Thoracic aorta (tissue), 2 donors: ENCODE results near the gene CUX1. TPM values are rescaled to one million over a fixed set of nuclear protein-coding genes. Genes with fewer than 3 reads are reported as not detected.
"Not testable (repeated sequence)": the region's sequence is repeated elsewhere in the genome, so short reads cannot be mapped to it uniquely, and the experiment has no call there.

ENCODE experiments used
- ATAC-seq: fragments of 150-250 bp; one replicate; pipeline ENCODE4 v1.8.0; 2017; ENCODE audit warnings: low read depth; ENCODE audit not compliant: insufficient number of reproducible peaks, low FRiP score
- DNase-seq: peaks from one replicate; pipeline ENCODE4 v3.0.0-alpha.2; 2020; ENCODE audit warnings: low spot score
- H3K27ac ChIP-seq, 2 donors: fragments of 200-600 bp; sonication (generic); 1 replicate in 1 of 2; 2 replicates in 1 of 2; pipeline ENCODE4 v1.5.1; 2016; ENCODE audit warnings: mild to moderate bottlenecking in 2 of 2, moderate library complexity in 2 of 2
- H3K27me3 ChIP-seq: fragments of 200-600 bp; sonication (generic); replicated peaks from 2 replicates; pipeline ENCODE4 v1.6.0; 2016; ENCODE audit warnings: mild to moderate bottlenecking; ENCODE audit not compliant: insufficient read depth
- H3K36me3 ChIP-seq: fragments of 200-600 bp; sonication (generic); one replicate; pipeline ENCODE4 v1.5.1; 2016
- H3K4me1 ChIP-seq, 2 donors: fragments of 200-600 bp; sonication (generic); 1 replicate in 1 of 2; 2 replicates in 1 of 2; pipeline versions ENCODE4 v1.5.1 to v1.6.0; 2016; ENCODE audit warnings: low read depth in 2 of 2, mild to moderate bottlenecking in 1 of 2; ENCODE audit not compliant: control insufficient read depth in 1 of 2
- H3K4me3 ChIP-seq: fragments of 200-600 bp; sonication (generic); 2 replicates; pipeline ENCODE4 v1.5.1; 2016; ENCODE audit warnings: mild to moderate bottlenecking
- H3K9me3 ChIP-seq: fragments of 200-600 bp; sonication (generic); 2 replicates; pipeline ENCODE4 v1.5.1; 2016
- CTCF ChIP-seq: fragments of 200-600 bp; sonication (generic); IDR thresholded peaks from one replicate; pipeline ENCODE4 v1.5.1; 2019; ENCODE audit warnings: antibody characterized with exemption
- total RNA-seq, 2 donors: library from RNA; depleted of rRNA; stranded (reverse); fragments of >200 nt; gene quantifications; one replicate each; pipeline versions ENCODE4 v1.1.0 to v1.2.3, GENCODE V29; 2016

Gene CUX1
- total RNA-seq, 2 donors from 2014 or later: 85.0 to 179 TPM

- Histone ChIP-seq H3K4me1 (peaks cover 16 to 23% of the 10 kb centered on the region in 2 donors), H3K27ac (no peak overlapping the region), H3K9me3 (no peaks in the 10 kb centered on the region), H3K36me3 (no peaks in the 10 kb centered on the region), H3K4me3 (no peak overlapping the region), H3K27me3 (no peaks in the 10 kb centered on the region)
- no peak for TF ChIP-seq CTCF
- DNase-seq (no peak), ATAC-seq (no peak)
Measured at GRCh38 chr7:101829374-101829773, 11.9 kb downstream of the CUX1 start.

DNA sequence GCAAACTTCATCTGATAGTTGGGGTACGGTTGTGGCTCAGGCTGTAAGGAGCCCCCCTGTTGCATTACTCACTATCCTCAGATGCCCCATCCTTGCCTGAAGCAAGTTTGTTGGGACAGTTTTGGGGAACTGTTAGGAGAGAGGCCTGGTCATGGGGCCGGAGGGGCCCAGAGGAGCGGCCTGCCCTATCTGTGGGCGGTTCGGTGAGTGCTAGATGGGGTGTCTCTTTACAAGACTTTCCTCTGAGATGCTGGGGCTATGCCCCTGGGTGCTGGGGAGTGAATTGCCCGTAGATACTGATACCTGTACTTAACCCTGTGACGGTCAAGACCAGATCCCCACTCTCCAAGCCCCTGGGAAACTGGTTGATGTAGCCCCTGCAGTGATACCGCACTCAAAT lies 12.4 kb downstream of the CUX1 start:
- H3K4me3 ChIP-seq: no peak overlapping the region
- DNase-seq: no peak
- no peaks in the 10 kb centered on the region for H3K27me3 ChIP-seq
- ATAC-seq: no peak
- TF ChIP-seq CTCF: no peak
- no peaks in the 10 kb centered on the region for H3K36me3 ChIP-seq
- no peak overlapping the region for H3K27ac ChIP-seq
- H3K9me3 ChIP-seq: no peaks in the 10 kb centered on the region
- H3K4me1 ChIP-seq: peaks cover 16 to 23% of the 10 kb centered on the region in 2 donors

GRCh38 chr7:101831396-101831795 lies 14.0 kb downstream of the CUX1 start:
- H3K4me3 ChIP-seq, ATAC-seq, H3K36me3 ChIP-seq, H3K27ac ChIP-seq, H3K9me3 ChIP-seq, H3K27me3 ChIP-seq, DNase-seq: not testable (repeated sequence)
- peaks cover 8 to 20% of the 10 kb centered on the region in 2 donors for H3K4me1 ChIP-seq

DNA sequence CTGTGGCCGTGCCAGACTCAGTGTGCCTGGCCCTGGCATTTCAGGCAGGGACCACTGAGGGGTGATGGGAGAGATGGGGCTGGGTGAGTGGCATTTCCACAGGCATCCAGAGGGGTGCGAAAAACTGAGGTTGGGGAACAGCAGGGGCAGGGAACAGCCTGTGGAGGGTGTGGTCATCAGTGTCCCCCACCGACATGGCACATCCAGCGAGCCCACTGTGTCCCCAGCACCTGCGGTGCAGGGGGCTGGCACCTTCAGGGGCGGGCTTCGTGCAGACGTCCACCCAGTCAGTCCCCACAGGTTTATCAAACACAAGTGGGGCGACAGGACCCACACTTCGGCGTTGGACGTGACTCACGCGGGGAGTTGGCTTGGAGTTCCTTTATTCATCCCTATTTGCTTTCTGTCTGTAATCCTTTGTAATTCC lies 14.8 kb downstream of the CUX1 start:
- H3K4me3 ChIP-seq: no peak overlapping the region
- H3K36me3 ChIP-seq: no peaks in the 10 kb centered on the region
- peaks cover 8 to 14% of the 10 kb centered on the region in 2 donors for H3K4me1 ChIP-seq
- H3K27ac ChIP-seq: no peak overlapping the region
- DNase-seq (no peak), ATAC-seq (no peak)
- no peak for TF ChIP-seq CTCF
- H3K27me3 ChIP-seq: no peaks in the 10 kb centered on the region
- no peaks in the 10 kb centered on the region for H3K9me3 ChIP-seq

DNA sequence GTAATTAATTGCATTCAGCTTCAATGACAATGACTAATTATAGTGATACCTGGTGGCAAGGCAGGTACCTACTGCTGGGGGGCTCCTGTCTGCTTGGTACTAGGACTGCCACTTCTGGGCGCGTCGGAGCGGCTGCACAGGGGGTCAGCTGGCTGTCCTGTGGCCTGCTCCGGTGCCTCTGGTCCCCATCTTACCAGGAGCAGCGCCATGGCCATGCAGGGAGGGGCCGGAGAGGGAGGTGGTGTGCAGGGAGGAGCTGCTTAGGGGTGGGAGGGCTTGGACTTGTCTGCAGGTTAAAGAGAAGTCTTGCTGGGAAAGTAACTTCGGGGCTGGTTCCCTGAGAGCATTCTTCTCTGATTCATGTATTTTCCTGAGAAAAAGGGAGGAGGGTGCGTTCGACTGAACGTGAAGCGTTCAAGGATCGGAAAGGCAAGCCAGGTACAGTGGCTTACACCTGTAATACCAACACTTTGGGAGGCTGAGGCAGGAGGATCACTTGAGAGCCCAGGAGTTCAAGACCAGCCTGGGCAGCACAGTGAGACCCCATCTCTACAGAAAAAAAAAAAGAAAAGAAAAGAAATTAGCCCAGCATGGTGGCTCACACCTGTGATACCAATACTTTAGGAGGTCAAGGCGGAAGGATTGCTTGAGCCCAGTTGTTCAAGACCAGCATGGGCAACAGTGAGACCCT lies 15.4 kb downstream of the CUX1 start:
- ATAC-seq (no peak), DNase-seq (no peak)
- H3K36me3 ChIP-seq: no peaks in the 10 kb centered on the region
- peaks cover 8 to 14% of the 10 kb centered on the region in 2 donors for H3K4me1 ChIP-seq
- no peaks in the 10 kb centered on the region for H3K27me3 ChIP-seq
- no peaks in the 10 kb centered on the region for H3K9me3 ChIP-seq
- no peak for TF ChIP-seq CTCF
- H3K27ac ChIP-seq: no peak overlapping the region
- H3K4me3 ChIP-seq: no peak overlapping the region

- H3K4me3 ChIP-seq: no peak overlapping the region
- DNase-seq: no peak
- no peaks in the 10 kb centered on the region for H3K9me3 ChIP-seq
- peaks cover 3 to 5% of the 10 kb centered on the region in 2 donors for H3K4me1 ChIP-seq
- no peaks in the 10 kb centered on the region for H3K27me3 ChIP-seq
- no peak for TF ChIP-seq CTCF
- H3K27ac ChIP-seq: no peak overlapping the region
- no peak for ATAC-seq
- no peaks in the 10 kb centered on the region for H3K36me3 ChIP-seq
Measured at GRCh38 chr7:101833799-101834198, 16.4 kb downstream of the CUX1 start.
